HG03457 (cell line): ENCODE data around the gene PPM1H.
"Not testable (repeated sequence)": the region's sequence is repeated elsewhere in the genome, so short reads cannot be mapped to it uniquely, and the experiment has no call there.

ENCODE experiments used
- ATAC-seq: cut with Tn5 transposase; IDR thresholded peaks from one replicate; pipeline ENCODE4 v1.9.1; 2021; ENCODE audit warnings: moderate number of reproducible peaks; ENCODE audit not compliant: unreplicated experiment

PPM1H gene

DNA sequence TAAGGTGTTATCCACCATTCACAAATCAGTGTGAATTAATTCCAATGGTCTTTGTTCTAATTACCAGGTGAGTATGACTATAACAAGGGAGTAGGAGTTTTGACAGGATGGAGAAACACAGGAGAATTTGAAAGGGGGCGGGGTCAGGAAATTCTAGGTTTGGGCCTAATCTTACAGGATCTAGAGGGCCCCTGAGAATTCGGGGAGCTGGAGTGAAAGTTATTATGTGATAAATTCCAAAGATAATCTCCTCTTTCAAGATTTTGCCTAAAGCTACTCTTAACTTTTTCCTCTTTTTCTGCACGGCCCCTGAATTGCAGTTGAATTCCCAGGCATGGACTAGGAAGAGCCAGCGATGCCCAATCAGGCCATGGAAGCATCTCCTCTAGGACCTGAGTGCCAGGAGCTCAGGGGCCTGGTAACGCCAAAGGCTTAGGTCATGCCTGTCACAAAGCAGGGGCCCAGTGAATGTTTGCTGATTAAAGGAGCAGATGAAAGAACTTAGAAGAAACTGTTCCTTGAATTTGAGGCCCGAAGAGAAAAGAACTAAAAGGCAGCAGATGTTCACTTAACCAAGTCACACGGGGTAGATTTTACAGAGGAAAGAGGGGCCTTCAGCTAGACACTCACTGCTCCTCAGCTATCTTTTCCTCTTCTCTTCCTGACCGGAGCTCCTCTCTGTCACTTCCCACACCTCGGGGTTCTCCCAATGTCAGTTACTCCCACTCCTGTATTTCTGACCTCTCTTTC is 195.5 kb downstream of the PPM1H start:
- ATAC-seq: no peak

DNA sequence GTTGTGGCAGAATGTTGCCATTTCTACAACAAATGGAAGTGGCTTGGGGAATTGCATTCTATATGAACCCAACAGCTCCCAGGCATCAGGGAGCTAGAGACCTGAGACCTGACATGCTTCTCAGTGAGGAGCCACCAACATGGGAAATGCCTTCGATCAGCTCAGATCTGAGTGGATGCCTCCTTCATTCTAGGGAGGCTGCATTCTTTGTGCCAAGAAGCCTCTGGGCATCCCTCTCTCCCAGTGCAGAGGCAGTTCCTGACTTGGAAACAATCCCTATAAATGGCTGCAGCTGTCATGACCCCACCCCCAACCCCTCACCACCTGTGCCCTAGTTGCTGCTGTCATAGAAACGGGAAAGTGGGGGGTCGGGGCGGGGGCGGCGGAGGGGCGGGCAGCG is 196.3 kb downstream of the PPM1H start:
- ATAC-seq: no peak

DNA sequence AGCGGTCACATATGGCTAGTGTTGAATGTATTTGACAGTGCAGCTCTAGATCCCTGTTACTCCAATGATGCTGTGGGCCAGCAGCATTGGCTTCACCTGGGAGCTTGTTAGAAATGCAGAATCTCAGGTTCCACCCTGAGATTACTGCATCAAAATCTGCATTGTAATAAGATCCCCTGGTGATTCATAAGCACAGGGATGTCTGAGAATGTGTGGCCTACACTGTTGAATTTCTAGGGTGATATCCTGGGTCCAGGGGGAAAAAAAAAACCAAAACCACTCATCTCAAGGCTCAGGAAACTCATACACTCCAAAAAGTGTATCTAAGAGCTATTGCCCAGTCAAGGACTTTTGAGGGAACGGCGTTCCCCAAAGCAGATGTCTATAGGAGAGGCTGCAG is 196.8 kb downstream of the PPM1H start:
- ATAC-seq: no peak

DNA sequence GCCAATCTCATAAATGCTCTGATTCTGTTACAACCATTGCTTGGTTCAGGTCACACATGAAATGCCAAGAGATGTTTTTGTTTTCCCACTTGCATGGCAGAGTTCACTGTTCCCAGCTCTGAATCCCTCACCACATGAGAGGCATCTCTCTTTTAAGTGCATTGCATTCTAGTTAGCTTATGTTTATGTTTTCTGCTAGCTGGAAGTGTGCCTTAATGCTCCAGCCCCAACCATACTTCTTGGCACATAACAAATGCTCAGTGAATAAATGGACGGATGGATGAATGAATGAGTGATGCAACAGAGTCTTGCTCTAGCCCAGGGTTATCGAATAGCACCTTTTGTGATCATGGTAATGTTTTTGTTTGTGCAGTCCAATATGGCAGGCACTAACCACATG is 197.3 kb downstream of the PPM1H start:
- no peak for ATAC-seq

DNA sequence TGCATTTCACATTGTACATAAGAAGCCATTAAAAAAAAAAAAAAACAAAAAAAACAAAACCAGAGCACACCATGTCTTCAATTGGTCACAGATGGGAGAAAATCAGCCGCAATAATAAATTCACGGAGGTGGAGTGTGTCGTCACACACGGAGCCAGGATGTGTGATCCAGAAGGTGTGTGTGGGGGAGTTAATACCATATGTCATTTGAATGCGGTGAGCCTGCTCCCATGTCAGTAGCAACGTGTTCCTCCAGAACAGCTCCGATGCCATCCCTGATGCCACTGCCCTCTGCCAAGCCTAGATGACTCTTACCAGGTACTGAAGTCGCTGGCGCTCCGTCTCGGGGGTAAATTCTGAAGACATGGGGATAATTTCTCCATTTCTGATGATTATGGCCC is 197.8 kb downstream of the PPM1H start:
- ATAC-seq: no peak

DNA sequence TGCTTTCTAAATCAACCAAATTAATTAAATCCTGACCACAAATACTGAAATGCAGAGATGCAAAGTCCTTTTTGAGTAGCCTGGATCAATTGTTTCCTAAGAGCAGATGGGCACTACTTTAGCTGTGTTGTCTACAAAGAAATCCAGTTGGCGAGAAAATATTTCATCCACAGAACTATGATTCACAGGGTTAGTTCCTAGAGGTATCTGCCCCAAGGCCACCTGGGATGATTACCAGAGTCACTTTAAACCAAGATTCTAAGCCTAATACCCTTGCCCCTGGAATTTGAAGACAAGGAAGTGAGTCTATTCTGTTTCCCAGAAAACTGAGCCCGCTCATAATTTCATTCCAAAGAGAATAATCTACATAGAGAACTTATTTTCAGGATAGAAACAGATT is 198.4 kb downstream of the PPM1H start:
- no peak for ATAC-seq

DNA sequence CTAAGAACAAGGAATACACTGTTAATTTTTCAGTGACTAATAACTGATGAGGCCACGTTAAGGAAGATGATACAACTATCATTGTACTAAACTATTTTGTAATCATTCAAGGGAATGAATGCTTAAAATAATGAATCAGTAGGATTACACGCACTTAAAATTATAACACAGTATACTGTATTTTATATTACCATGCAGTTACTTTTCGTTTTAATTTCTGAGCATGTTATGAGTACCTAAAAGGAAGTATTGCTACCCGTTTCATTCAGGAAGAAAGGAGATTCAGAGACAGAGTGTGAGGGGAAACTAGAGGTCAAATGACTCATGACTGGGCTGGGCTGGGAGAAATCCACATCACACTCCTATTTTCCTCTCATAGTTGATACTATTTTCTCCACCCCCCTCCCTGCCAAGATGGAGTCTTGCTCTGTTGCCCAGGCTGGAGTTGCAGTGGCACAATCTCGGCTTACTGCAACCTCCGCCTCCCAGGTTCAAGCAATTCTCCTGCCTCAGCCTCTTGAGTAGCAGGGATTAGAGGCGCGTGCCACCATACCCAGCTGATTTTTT is 202.0 kb downstream of the PPM1H start:
- ATAC-seq: no peak

DNA sequence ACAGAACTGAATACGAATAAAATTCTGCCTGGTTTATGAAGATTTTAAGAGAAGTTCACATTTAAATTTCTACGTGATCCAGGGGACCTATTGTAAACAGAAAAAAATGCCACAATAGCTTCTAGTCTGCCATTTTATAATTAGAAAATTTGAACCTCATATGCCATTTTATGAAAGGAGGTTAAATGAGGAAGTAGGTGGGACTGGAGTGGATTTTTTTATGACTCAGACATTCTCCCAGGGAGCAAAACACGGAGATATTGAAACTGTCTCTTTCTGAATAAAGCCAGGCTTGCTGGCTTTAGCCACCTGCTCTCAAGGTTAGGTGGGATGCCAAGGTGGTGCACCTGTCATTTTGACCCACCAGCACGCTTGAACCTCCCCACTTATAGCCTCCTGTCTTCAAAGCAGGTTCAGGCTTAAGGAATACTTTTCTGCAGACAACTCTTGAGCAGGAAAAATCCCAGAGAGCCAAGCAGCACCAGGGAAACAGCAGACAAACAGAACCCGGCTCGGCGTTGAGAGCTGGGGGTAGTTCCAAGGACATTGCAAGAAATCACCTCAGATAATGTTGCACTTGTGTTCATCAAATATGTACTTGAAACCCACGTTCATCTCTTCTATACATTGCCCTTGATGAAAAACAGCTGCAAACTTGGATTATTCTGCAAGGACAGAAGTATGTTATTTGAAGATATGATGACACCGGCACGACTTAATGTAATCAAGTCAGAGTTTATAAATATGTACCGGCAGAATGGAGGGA is 203.7 kb downstream of the PPM1H start:
- ATAC-seq: no peak

DNA sequence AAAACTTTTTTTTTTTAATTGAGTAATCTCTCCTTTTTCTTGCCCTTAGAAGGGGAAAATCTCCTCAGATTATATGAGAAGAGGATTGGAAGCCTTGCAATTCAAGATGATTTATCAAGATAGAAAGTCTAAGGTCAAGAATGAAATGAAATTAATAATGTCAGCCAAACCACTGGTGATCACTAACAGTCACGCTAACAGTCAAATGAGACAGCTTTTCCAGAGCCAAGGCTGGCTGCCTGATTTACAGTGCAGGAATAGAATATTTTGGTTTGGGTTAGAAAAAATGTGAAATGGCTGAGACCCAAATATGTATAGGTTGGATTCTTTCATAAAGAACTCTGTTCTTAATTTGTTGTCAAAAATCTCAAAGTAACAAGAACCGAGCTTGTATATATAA is 204.3 kb downstream of the PPM1H start:
- no peak for ATAC-seq

DNA sequence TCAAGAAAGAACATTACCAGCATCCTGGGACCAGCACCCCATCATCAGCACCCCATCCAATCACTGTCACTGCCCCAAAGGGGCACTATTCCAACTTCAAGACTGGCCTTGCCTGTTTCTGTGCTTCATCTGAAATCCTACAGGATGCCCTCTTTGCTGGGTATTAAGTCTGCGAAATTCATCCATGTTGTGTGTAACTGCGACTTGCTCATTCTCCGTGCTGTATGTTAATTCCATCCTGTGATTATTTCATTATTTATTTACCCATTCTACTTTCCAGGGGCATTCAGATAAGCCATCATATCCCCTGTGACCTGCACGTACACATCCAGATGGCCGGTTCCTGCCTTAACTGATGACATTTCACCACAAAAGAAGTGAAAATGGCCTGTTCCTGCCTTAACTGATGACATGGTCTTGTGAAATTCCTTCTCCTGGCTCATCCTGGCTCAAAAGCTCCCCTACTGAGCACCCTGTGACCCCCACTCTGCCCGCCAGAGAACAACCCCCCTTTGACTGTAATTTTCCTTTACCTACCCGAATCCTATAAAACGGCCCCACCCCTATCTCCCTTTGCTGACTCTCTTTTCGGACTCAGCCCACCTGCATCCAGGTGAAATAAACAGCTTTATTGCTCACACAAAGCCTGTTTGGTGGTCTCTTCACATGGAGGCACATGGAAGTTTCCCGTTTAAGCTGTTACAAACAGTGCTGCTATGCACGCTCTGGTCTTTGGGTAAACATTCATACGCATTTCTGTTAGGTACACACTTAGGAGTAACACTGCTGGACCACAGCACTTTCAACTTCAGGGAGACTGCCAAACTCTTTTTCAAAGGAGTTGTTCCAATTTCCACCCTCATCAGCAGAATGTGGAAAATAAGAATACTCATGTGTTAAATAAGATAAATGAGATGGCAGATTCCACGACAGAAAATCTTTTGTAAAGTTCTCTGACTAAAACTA is 205.1 kb downstream of the PPM1H start:
- ATAC-seq: not testable (repeated sequence)

DNA sequence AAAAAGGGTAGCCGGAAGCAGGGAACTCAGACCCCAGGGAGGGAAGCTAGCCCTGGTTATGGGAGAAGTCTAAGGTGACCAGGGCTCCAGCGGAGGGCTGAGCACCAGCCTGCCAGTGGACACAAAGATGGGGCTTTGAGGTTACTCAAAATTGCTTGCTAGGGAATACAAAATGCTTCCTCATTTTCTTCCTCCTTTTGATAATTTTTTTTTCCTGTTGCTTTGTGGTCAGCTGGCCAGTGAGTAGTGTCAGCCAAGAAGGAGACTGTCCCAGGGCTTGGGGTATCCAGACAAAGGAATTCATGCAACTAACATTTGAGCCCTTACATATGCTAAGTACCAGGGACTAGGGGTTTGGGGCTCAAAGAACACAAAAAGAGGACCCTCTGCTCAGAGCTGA is 206.2 kb downstream of the PPM1H start:
- ATAC-seq: no peak

DNA sequence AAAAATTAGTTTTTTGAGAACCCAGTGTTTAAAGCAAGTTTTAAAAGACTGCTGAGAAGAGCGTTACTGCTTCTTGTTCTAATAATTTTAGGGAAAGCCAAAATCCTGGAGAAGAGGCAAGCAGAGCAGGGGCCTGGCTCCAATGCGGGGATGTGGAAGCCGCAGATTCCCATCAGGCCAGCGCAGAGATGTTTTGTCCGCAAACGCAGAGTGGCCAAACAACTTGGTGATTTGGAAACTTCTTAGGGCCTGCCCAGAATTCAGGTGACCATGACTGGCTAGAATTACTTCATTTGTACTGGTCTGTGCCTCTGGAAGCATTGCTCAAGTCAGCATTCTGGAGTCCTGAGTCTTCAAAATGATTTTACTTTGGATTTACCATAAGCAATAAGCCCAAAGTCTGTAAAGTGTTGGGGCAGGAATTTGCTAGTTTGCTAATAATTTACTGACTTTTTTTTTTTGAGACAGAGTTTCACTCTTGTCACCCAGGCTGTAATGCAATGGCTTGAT is 208.4 kb downstream of the PPM1H start:
- ATAC-seq: no peak

DNA sequence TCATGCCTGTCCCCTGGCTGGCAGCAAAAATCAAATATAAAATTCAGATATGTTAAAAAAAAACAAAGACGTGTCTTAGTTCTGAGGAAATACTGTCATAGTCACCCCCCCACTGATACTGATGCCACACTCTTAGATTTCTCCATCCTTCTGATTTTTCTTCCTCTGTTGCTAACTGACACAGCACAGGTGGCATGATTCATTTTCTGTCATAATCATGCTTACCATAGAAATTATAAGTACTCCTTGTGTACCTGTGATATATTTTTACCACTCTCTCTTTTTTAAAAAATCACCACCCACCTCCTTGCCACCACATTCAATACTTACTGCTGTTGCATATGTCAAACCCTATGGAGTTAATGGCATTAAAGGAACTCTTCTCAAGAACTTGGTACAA is 209.2 kb downstream of the PPM1H start:
- ATAC-seq: no peak

DNA sequence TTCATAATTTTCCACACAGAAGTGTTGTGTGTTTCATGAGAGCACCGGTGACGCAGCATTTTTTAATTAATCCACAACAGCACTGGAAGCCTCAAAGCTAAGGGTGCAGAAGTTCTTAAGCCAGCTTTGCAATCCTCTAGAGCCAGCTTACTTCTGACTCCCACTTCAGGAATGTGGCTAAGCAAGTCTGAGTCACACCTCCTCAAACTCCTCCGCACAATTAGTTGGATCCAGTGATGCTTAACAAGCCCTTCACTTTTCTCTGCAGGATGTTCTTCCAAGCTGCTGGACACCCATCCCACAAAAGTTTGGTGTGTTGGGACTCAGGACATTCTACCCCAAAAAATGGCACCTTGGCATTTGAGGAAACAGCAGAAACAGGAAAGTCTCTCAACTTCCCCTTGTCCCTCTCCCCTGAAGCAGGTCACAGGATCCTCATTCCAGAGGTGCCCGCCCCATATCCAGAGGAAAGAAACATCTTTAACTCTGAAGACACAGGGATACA is 210.0 kb downstream of the PPM1H start:
- no peak for ATAC-seq

DNA sequence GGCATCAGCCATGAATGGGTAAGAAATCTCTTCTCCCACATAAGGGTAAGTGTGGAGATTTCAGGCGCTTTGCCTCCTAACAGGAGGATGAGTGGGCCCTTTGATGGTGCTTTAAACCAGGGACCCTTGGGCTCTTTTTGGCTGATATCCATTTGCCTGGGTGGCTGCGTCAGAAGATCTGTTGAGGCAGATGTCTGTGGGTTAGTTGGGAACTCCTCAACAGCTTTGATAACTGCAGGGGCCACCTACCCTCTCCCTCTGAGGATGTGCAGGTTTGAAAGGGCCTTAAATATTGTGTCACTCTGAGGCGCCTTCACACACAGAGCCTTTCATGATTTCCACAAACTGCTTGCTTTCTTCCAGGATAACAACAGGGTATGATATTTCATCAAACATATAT is 210.7 kb downstream of the PPM1H start:
- no peak for ATAC-seq

DNA sequence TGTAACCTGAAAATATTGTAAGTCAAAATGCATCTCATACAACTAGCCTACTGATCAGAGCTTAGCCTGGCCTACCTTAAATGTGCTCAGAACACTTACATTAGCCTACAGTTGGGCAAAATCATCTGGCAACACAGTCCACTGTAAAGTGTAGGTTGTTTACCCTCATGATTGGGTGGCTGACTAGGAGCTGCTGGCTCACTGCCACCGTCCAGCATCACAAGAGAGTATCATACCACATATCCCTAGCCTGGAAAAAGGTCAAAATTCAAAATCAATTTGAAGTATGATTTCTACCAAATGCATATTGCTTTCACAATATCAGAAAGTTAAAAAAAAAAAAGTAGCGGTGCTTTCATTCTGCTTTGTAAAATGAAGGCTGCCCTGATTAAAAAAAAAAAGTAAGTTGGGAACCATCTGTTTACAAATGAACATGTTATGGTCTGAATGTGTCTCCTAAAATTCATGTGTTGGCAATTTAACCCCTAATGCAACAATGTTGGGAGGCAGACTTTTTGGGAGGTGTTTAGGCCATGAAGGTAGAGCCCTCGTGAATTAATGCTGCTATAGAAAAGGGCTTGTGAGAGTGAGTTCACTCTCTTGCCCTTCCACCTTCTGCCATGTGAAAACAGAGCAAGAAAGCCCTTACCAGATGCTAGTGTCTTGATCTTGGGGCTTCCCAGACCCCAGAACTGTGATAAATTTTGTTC is 211.8 kb downstream of the PPM1H start:
- ATAC-seq: no peak

DNA sequence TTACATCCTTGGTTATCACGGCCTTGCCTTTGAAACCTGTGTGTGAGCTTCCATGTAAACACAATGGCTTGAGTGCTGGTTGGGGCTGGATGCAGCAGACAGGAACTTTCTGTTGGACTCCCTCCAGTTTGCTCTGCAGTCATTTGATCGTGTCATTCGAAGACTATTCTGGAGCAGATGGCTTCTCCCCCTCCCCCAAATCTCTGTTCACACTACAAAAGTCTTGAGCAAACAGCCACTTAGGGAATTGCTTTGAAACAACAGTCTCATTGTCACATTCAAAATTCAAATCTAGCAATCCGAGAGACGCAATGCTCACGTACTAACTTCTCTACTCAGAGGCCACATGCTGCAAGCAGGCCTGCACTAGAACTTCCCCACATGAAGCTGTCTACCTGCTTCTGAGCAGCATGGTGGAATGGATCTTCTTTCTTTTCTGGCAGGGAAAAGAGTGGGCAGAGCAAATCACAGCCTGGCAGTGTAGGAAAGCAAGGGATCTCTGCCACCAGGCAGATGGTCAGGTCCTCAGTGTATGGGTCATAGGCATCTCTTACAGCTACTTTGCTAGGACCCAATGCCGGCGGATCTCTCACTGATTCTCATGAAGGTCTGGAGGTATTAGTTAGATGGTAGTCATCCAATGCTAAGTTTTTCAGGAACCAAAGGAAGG is 214.2 kb downstream of the PPM1H start:
- no peak for ATAC-seq

DNA sequence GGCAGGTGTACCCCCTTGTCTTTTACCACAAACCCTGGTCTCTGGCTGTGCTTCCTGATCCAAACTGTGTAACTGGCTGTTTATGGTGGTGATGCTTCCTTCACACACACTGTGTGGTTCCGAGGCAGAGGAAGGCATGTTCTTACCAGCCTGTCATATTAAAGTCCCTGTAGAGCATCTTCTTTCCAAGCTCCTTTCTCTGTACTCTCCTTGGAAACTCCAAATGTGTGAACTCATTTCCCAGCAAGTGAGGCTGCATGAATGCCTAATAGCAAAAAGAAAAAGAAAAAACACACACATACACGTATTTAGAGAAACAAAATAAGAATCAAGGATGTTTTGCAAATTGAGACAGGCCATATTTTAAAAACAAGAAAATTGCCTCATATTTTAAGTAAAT is 214.9 kb downstream of the PPM1H start:
- no peak for ATAC-seq

DNA sequence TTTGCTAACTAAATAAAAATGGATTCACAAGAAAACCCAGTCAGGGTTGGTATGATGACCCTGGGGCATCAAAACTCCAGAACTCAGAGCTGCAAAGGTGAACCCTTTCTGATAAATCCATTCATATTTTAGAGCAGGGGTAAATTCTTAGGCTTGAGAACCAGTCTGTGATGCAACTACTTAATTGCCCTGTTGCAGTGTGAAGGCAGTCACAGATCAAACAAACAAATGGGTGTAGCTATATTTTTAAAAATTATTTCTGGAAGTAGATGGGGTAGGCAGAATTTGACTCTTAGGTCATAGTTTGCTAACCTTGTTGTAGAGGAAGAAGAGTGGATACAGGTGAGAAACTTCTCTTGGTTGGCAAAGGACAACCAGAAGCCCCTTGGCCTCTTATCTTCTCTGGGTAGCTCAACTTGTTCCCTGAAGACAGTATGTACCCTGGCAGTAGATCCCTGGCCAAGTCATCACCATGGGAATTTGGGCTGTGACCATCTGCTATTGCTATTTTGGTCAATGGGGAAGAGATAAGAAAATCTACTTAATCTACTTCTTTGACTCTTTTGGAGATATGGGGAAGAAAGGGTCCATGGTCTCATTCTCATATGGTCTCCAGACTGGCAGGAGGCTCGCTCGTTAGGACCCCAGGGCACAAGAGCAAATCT is 216.1 kb downstream of the PPM1H start:
- no peak for ATAC-seq
